HG03432 (cell line): ENCODE data around the gene FEZ2.
"Not testable (repeated sequence)": the region's sequence is repeated elsewhere in the genome, so short reads cannot be mapped to it uniquely, and the experiment has no call there.

Experiments used
- ATAC-seq: cut with Tn5 transposase; IDR thresholded peaks from one replicate; pipeline ENCODE4 v1.9.1; 2021; ENCODE audit warnings: mild to moderate bottlenecking, moderate library complexity; ENCODE audit not compliant: unreplicated experiment

FEZ2 gene, protein sequence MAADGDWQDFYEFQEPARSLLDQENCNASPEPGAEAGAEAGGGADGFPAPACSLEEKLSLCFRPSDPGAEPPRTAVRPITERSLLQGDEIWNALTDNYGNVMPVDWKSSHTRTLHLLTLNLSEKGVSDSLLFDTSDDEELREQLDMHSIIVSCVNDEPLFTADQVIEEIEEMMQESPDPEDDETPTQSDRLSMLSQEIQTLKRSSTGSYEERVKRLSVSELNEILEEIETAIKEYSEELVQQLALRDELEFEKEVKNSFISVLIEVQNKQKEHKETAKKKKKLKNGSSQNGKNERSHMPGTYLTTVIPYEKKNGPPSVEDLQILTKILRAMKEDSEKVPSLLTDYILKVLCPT

DNA sequence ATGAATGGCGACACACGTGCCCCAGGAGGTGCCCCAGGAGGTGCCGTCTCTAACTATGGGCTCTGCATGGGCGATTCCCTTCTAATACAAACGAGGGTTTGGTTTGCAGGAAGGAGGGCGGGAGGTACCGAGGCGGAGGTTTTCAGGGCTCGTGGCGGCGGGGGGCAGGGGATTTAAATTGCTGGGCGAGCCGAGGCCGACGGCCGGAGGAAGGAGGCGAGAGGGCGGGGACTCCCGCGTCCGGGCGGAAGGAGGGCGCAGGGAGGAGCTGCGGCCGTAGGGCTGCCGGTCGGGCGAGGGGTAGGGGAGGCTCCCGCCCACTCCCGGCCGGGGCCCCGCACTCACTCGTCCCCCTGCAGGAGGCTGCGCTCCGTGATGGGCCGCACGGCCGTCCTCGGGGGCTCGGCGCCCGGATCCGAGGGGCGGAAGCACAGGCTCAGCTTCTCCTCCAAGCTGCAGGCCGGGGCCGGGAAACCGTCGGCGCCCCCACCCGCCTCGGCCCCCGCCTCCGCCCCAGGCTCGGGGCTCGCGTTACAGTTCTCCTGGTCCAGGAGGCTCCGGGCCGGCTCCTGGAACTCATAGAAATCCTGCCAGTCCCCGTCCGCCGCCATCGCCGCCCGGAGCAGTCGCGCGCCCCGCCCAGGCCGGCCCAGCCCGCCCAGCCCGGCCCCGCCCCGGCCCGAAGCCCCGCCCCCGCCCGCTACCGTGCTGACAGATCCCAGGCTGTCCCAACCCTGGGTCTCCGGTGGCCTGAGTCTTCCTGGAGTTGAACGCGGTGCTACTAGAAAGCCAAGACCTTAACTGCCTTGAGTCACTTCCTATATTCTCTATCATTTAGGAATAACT is at the start of gene FEZ2:
TSS of gene FEZ2 (minus strand) at position 637 of the 846 bp plus-strand sequence. CDS start at position 611, 26 bp downstream.
- ATAC-seq, result peak; percentile 100

DNA sequence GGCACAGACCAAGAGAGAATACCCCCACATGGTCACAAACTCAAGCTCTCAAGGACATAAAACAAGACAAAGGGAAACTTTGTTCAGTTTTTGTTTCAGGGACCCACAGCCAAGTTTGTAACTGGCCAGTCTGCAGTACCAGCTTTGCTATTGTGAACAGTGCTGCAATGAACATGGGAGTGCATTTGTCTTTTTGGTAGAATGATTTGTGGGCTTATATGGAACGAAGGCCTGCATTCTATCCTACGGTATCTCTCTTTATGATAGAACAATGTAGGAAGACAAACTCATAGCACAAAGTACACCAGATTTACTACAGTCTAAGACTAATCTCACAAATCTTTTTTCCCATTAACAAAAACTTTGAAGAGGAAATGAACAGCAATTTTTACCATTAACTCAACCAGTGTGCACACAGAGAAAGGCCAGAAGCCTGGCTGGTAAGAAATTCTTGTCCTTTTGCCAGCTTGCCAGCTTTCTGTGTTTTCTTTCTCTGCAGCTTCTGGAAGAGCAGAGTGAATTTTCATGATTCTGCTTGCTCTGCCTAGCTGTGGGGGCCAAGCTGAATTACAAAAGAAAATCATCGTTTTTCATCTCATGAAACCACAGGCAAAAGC is 37.1 kb upstream of the FEZ2 start:
- ATAC-seq, result no peak

DNA sequence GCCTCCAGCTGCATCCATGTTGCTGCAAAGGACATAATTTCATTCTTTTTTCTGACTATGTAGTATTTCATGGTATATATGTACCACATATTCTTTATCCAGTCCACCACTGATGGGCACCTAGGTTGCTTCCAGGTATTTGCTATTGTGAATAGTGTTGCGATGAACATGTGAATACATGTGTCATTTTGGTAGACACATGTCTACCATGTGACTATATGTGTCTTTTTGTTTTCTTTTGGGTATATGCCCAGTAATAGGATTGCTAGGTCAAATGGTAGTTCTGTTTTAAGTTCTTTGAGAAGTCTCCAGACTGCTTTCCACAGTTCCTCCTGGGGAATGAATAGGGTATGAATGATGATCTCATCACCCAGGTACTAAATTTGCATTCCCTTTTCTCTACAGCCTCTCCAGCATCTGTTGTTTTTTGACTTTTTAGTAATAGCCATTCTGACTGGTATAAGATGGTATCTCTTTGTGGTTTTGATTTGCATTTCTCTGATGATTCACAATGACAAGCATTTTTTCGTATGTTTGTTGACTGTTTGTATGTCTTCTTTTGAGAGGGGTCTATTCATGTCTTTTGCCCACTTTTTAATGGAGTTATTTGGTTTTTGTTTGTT is 35.6 kb upstream of the FEZ2 start:
- ATAC-seq, result no peak

DNA sequence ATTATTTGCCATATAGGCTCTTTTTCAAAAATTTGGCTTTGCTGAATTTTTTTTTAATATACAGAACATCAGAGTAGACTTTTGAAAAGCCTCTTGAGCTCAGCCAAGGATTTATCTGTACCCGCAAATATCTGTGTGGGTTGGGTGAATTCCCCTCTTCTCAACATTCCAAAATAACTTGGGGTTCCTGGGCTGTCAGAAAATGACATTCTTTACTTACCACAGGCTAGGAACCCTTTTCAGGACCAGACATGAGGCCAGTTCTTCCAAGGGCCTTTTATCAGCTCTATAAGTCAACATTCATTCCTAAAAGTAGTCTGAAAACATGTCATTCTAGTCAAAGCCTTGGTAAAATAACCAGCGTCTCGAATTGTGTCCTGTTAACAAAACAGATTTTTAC is 28.8 kb upstream of the FEZ2 start:
- ATAC-seq, result no peak

DNA sequence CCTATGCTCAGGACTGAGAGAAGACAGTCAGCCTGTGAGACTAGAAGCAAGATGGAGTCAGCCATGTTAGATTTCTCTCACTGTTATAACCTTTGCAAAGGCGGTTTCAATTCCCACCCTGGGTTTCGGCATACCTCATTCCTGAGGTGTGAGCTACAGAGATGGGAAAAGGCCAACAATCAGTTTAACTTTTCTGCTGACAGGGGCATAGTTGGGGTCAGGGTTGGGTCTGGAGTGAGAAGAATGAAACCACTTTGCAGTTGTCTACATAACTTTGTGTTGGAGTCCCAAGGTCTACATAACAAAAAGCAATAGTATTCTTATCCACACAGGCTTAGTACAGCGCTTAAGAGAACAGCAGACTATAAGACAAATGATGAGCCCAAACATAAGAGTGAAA is 28.1 kb upstream of the FEZ2 start:
- no peak for ATAC-seq

DNA sequence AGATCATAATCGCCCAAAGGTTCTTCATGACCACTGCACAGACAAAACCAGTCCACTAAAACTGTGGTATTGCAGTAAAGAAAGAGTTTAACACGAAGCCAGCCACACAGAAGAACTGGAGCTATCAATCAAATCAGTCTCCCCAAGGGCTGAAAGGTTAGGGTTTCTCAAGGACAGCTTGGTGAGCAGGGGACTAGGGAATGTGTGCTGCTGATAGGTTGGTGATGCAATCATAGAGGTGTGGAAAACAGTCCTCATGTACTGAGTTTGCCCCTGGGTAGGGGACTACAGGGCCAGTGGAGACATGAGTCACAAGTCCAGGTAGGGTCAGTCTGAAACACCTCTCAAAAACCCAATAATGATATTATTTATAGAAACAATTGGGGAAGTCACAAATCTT is 27.3 kb upstream of the FEZ2 start:
- no peak for ATAC-seq

DNA sequence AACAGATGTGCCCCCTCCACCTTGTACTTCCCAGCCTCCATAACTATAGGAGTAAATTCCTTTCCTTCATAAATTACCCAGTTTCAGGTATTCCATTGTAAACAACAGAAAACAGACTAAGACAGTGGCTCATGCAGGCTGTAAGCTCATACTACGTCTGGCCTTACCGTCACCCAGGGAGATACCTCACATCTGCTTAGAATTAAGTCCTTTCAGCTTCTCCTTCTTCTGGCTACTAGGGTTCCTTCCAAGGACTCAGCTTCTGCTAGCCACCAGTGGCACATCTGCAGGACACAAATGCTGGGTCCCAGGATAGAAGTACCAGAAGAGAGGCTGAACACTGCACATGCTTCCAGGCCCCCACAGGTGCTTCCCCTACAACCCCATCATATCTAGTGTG is 22.4 kb upstream of the FEZ2 start:
- no peak for ATAC-seq

DNA sequence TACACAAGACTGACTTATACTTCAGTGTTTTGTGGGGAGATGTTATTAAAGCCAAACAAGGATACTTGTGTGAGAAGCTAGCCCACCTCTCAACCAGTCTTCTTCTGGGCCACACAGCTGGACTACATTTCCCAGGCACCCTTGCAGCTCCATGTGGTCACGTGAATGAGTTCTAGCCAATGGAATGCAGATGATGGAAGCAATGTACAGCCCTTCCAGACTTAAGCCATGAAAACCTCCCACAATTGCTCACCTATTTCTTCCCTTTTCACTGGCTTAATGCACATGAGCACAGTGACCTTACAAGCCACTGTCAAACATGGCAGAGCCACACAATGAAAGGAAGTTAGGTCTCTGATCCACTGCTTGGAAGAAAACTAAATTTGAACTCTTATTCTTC is 20.4 kb upstream of the FEZ2 start:
- ATAC-seq, result peak; percentile 99

DNA sequence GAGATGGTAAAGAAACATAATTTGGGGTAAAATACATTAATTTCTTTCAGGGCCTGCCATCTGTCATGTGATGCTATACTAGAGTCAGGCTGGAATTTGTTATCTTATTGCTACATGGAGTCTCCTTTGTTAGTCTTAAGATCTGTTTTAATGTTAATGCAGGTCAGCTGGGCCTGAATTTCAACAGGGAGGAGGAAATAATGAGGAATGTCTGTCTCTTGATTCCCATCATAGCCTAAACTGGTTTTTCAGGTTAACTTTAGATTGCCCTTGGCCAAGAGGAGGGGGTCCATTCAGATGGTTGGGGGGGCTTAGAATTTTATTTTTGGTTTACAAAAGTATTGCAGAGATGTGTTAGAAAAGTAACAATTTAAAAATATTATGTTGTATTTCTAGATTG is 19.0 kb upstream of the FEZ2 start:
- no peak for ATAC-seq

DNA sequence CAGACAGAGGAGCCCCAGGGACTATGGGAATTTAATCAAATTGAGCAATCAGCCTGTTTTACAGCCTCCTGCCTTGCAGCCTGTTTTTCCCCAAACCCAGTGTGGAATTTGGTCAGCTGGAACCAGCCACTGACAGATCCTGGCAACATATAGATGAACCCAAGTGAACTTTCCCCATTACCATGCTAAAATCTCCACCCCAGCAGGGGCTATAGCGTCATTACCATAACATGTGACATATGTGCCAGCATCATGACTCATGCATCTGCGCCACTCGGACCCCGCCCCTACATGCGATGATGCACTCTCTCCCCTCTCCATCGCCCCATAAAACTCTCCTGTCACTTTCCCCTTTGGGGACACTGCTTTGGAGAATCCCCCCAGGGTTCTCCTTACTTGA is 17.3 kb upstream of the FEZ2 start:
- ATAC-seq, result no peak

DNA sequence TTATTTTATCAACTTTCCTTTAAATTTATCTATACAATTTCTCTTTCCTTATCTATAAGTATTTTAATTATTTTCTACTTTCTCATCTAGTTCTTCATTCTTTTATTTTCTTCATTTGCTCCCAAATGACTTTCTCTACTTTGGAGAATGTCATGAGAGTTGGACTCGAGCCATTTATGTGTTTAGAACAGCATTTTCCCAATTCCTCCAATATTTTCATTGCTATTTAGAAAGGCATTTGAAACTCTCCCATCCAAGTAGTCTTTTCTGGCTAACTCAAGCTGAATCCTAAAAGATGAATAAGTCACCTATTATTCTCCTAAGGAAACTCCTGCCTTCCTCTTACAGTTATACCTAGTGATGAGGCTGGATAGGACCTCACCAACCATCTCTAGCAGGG is 15.8 kb upstream of the FEZ2 start:
- ATAC-seq, result no peak

DNA sequence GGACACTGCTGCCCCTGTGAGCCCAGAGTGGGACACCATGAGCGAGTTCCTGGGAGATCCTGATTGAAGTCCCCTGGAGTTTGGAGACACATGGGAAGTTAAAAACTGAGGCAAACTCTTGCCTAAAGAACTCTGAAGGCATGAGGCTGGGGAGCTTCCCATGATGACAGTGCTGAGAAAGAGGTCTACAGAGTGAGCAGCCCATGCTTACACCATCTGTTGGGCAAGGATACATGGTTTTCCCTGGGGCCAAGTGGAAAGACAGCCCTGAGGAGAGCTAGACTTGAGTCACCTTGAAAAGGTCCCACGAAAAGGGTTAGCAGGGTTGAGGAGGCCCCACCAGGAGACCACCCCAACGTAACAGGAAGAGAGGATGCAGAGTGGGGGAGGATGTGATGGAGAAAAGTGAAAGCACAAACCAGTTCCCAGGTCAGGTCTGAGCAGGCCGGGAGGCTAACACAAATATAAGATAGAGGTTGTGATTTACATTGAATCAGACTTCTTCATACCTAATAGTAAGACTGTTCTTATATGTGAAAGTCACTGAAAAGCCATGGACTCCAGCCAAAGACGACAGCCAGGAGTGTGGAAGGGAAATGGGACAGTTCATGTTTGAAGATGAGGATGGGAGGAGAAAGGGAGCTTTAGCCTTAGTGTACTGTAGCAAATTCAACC is 13.5 kb upstream of the FEZ2 start:
- ATAC-seq, result no peak

DNA sequence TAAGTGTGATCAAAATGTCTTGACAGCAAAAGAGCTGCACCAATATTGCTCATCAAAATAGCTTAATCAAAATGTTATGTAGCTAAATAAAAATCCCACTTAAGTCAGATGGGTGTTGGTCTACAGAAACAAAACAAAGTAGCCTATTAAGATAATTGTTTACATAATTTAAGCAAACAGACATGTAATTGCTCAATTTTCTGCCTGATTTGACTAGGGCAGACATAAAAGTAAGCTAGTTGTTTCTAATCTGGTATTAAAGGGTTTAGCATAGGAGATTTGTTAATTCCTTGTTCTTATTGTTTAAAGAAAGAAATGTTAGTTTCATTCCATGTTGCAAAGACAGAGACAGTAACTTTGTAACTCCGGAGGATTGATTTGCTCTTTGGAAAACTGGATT is 11.5 kb upstream of the FEZ2 start:
- ATAC-seq, result no peak

DNA sequence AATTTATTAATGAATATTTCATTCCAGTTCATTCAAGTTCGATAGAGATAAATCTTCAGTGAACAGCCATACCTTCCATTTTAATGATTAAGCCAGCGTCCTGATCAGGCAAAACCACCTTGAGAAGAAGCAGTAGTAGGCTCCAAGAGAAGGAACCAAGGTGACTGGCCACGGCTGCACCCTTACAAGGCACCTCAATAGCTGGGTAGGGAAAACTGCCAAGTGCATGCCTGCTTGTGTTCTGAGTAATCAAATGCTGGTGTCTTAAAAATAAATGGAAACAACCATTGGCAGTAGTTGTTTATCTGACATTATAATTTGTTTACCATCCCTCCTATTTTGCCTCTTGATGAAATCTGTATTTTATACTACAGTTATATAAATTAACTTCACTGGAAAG is 10.0 kb upstream of the FEZ2 start:
- no peak for ATAC-seq

DNA sequence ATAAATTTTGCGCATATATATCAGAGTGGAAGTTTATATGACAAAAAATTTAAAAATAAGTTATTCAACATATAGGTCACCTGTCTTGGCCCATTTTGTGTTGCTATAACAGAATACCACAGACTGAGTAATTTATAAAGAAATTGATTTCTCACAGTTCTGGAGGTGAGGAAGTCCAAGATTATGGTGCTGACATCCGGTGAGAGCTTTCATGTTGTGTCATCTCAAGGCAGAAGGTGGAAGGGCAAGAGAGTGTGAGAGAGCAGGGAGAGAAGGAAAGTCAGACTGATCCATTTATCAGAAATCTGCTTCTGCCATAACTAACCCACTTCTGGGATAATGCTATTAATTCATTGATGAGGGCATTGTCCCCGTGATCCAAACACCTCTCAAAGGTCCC is 9.0 kb upstream of the FEZ2 start:
- no peak for ATAC-seq

DNA sequence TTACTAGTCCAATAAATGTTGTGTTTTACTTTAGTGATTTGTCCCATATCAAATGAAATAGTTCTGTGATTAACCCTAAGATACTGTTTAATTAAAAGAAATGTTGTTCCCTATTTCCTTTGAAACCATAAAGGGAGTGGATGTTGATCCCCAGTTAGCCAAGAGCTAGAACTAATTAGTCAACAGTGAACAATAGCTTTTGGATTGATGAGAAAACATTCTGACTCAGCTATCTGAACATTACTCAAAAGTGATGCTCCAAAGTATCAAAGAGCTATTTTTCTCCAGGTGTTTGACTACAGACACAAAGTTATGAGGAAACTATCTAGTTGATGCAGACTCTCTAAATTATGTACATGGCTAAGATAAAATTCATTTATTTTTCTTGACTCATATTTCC is 7.3 kb upstream of the FEZ2 start:
- no peak for ATAC-seq

DNA sequence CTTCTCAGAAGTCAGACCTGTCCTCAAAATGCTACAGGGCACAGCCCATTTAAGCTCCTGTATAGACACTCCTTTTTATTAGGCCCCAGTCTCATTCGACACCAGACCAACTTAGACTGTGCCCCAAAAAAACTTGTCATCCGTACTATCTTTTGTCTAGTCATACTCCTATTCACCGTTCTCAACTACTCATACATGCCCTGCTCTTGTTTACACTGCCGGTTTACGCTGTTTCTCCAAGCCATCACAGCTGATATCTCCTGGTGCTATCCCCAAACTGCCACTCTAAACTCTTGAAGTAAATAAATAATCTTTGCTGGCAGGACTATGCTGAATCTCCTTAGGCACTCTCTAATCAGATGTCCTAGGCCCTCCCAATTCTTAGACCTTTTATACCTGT is 5.7 kb upstream of the FEZ2 start:
- not testable (repeated sequence) for ATAC-seq

DNA sequence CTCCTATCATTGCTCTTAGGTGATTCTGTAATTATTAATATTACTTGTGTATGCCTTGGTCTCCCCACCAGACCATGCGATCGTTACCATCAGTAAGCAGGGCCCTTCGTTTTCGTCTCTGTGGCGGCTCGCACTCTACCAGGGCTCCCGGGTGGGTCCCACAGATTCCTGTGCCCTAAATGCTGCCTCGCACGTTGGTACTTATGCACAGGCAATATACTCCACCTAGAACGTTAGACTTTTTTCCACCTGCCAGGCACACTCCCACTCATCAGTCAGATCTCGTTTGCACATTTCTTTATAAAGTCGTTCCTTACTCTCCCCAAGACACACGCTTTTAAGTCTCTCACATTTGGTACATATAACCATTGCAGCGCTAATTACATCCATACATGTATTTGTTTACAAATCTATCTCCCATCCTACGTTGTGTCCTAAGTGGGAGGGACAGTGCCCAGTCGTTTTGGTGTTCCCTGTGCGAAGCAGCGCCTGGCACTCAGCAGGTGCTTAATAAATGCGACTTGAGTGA is 901 bp downstream of the FEZ2 start:
- ATAC-seq, result no peak

DNA sequence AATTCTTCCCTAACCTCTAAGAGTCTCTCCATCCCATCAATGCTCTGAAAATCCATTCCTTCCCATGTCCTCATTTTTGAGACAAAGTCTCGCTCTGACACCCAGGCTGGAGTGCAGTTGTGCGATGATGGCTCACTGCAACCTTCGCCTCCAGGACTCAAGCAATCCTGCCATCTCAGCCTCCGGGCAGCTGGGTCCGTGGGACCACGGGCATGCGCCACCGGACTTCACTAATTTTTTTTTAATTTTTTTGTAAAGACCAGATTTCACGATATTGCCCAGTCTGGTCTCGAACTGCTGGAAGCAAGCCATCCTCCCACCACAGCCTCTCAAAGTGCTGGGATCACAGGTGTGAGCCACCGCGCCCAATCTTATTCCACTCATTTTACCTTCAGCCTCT is 1.6 kb downstream of the FEZ2 start:
- ATAC-seq, result no peak

DNA sequence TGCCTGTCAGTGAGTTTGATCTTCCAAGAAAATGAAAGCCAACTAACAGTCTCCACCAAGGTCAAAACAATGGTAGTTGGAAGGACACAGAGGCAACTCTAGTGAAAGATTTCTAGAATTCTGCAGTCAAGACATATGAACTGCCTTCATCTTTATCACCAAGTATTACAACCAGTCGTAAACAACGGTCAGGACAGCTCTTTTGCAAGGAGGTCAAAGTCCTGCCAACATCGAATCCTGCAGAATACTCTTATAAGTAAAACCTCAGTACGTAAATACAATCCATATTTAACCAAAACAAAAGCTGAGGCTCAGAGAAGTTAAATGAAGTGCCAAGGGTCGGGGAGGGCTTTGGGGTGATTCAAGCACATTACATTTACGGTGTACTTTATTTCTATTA is 3.1 kb downstream of the FEZ2 start:
- ATAC-seq, result no peak

DNA sequence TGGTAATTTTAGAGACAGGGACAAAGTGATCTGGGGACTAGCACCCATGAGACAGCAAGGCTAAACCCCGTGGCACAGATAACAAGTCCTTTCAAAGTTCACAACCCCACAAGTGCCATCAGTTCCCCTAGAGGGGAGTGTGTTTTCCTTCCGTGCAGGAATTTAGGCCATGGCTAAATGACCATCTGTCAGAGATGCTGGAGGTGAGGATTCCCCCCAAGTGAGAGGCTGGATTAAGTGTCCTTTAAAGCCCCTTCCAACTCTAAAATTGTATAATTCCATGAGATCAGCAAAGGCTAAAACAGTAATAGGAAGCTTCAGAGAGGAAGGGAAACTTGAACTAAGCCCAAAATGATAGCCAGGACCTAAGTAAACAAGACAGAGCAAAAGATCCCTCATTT is 8.7 kb downstream of the FEZ2 start:
- no peak for ATAC-seq
